SK-N-SH treated with all-trans-retinoic acid at 6 μM for 48 hours (cell line): ENCODE data around the gene MT1G.
"Not testable (repeated sequence)": the region's sequence is repeated elsewhere in the genome, so short reads cannot be mapped to it uniquely, and the experiment has no call there.

ENCODE experiments used
- ATAC-seq: fragments of 200-7000 bp; cut with Tn5 transposase; 3 replicates; pipeline ENCODE4 v1.9.1; 2020; ENCODE audit warnings: mild to moderate bottlenecking, moderate library complexity
- ARNTL ChIP-seq: fragments of 450-650 bp; formaldehyde crosslinking; IDR thresholded peaks from 2 replicates; pipeline ENCODE4 v1.5.0; 2020; ENCODE audit warnings: low read depth, mild to moderate bottlenecking, moderate library complexity, borderline replicate concordance
- BACH2 ChIP-seq: fragments of 250-450 bp; sonication (Bioruptor Pico); IDR thresholded peaks from 2 replicates; pipeline ENCODE4 v1.9.0; 2021; ENCODE audit warnings: mild to moderate bottlenecking, borderline replicate concordance
- CSDC2 ChIP-seq: fragments of 250-450 bp; sonication (Bioruptor Pico); IDR thresholded peaks from 2 replicates; pipeline ENCODE4 v1.5.0; 2020; ENCODE audit warnings: mild to moderate bottlenecking, moderate library complexity
- ESRRG ChIP-seq: fragments of 250-450 bp; sonication (Bioruptor Pico); IDR thresholded peaks from 2 replicates; pipeline ENCODE4 v1.6.1; 2021; ENCODE audit warnings: mild to moderate bottlenecking
- GLIS3 ChIP-seq: fragments of 250-450 bp; sonication (Bioruptor Pico); IDR thresholded peaks from 2 replicates; pipeline ENCODE4 v1.5.0; 2020; ENCODE audit warnings: mild to moderate bottlenecking, moderate library complexity
- PPARA ChIP-seq: fragments of 250-450 bp; sonication (Bioruptor Pico); IDR thresholded peaks from 2 replicates; pipeline ENCODE4 v1.5.0; 2020; ENCODE audit warnings: mild to moderate bottlenecking, borderline replicate concordance
- RARB ChIP-seq: fragments of 250-450 bp; sonication (Bioruptor Pico); IDR thresholded peaks from 2 replicates; pipeline ENCODE4 v1.8.0; 2021; ENCODE audit warnings: mild to moderate bottlenecking, moderate library complexity
- TCF4 ChIP-seq: fragments of 250-450 bp; sonication (Bioruptor Pico); IDR thresholded peaks from 2 replicates; pipeline ENCODE4 v1.8.0; 2021; ENCODE audit warnings: mild to moderate bottlenecking, moderate library complexity, borderline replicate concordance
- TOX ChIP-seq: fragments of 250-450 bp; sonication (Bioruptor Pico); IDR thresholded peaks from 2 replicates; pipeline ENCODE4 v1.8.0; 2021; ENCODE audit warnings: mild to moderate bottlenecking, moderate library complexity, borderline replicate concordance
- ZC3H10 ChIP-seq: fragments of 250-450 bp; sonication (Bioruptor Pico); IDR thresholded peaks from 2 replicates; pipeline ENCODE4 v1.5.1; 2021; ENCODE audit warnings: mild to moderate bottlenecking, moderate library complexity
- ZFP3 ChIP-seq: fragments of 250-450 bp; sonication (Bioruptor Pico); IDR thresholded peaks from 2 replicates; pipeline ENCODE4 v1.5.0; 2020; ENCODE audit warnings: mild to moderate bottlenecking, moderate library complexity
- ZNF565 ChIP-seq: fragments of 450-650 bp; formaldehyde crosslinking; conservative IDR thresholded peaks from 2 replicates; pipeline ENCODE4 v1.5.0; 2020; ENCODE audit warnings: low read depth, mild to moderate bottlenecking, moderate library complexity
- ZNF70 ChIP-seq: fragments of 450-650 bp; formaldehyde crosslinking; IDR thresholded peaks from 2 replicates; pipeline ENCODE4 v1.5.0; 2020; ENCODE audit warnings: mild to moderate bottlenecking, moderate library complexity
- ZNF8 ChIP-seq: fragments of 450-650 bp; formaldehyde crosslinking; IDR thresholded peaks from 2 replicates; pipeline ENCODE4 v1.5.0; 2020; ENCODE audit warnings: mild to moderate bottlenecking, moderate library complexity
- TF ChIP-seq, protein P1 (sequence below): fragments of 250-450 bp; sonication (Bioruptor Pico); IDR thresholded peaks from 2 replicates; pipeline ENCODE4 v1.5.1; 2020; ENCODE audit warnings: low read depth, mild to moderate bottlenecking, moderate library complexity
- TF ChIP-seq, protein P2 (sequence below): fragments of 250-450 bp; sonication (Bioruptor Pico); IDR thresholded peaks from 2 replicates; pipeline ENCODE4 v1.8.0; 2021; ENCODE audit warnings: low read depth, mild to moderate bottlenecking, moderate library complexity, borderline replicate concordance

The MT1G gene

DNA sequence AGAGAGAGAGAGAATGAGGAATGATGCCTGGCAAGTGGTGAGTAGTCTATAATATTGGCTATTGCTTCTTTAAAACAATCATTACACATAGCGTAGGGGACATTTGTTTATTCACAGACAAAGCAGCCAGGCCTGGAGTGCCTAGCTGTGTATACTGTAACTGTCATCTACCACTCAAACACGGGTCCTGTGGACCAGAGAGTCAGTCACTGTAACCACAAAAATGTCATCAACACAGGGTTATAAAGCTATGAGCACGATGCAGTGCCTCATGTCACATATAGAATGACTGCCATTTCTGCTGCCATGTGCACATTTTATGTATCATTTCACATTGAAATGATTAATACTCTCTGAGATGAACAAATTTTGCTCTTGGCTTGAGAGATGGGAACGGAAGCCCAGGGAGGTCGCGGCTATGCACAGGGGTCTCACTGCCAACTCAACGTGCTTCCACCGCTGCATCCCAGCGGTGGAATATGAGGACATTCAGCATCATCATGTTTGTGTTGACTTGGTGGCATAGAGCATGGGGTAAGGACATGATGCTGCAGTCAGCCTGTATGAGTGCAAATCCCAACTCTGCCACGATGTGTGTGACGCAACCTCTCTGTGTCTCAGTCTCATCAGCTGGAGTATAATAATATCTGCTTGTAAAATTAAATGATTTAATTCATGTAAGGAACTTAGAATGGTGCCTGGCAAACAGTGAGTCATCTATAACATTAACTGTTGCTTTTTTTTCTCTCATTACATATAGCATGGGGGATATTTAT lies 5.1 kb upstream of the MT1G start:
- TF ChIP-seq ARNTL (CRISPR knock-in tag) = no peak
- no peak for TF ChIP-seq CSDC2 (CRISPR knock-in tag)
- no peak for TF ChIP-seq ZNF8 (CRISPR knock-in tag)
- TF ChIP-seq ZNF565 (CRISPR knock-in tag) = no peak
- TF ChIP-seq GLIS3 (CRISPR knock-in tag) = no peak
- no peak for TF ChIP-seq TCF4
- TF ChIP-seq ESRRG = no peak
- no peak for TF ChIP-seq ZFP3 (CRISPR knock-in tag)
- no peak for TF ChIP-seq BACH2
- TF ChIP-seq, protein P1, sequence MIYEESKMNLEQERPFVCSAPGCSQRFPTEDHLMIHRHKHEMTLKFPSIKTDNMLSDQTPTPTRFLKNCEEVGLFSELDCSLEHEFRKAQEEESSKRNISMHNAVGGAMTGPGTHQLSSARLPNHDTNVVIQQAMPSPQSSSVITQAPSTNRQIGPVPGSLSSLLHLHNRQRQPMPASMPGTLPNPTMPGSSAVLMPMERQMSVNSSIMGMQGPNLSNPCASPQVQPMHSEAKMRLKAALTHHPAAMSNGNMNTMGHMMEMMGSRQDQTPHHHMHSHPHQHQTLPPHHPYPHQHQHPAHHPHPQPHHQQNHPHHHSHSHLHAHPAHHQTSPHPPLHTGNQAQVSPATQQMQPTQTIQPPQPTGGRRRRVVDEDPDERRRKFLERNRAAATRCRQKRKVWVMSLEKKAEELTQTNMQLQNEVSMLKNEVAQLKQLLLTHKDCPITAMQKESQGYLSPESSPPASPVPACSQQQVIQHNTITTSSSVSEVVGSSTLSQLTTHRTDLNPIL (CRISPR knock-in tag) = no peak
- TF ChIP-seq, protein P2, sequence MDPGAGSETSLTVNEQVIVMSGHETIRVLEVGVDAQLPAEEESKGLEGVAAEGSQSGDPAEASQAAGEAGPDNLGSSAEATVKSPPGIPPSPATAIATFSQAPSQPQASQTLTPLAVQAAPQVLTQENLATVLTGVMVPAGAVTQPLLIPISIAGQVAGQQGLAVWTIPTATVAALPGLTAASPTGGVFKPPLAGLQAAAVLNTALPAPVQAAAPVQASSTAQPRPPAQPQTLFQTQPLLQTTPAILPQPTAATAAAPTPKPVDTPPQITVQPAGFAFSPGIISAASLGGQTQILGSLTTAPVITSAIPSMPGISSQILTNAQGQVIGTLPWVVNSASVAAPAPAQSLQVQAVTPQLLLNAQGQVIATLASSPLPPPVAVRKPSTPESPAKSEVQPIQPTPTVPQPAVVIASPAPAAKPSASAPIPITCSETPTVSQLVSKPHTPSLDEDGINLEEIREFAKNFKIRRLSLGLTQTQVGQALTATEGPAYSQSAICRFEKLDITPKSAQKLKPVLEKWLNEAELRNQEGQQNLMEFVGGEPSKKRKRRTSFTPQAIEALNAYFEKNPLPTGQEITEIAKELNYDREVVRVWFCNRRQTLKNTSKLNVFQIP (CRISPR knock-in tag) = no peak
- no peak for TF ChIP-seq ZC3H10 (CRISPR knock-in tag)
- TF ChIP-seq RARB = no peak
- TF ChIP-seq PPARA (CRISPR knock-in tag) = no peak
- no peak for TF ChIP-seq ZNF70
- no peak for ATAC-seq

DNA sequence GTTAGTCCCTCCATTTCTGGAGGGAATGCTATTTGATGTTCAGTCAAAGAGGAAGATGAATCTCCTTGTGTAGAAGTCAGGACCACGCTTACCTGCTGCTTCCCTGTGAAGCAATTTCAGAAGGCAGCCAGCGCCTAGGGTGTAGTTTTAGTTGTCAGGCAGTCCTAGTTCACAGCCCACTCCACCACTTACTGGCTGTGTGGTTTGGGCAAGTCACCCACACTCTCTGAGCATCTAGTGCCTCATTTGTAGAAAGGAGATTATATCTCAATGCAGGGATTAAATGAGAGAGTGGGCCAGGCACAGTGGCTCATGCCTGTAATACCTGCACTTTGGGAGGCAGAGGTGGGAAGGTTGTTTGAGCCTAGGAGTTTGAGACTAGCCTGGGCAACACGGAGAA lies 4.3 kb upstream of the MT1G start:
- ATAC-seq = not testable (repeated sequence)

DNA sequence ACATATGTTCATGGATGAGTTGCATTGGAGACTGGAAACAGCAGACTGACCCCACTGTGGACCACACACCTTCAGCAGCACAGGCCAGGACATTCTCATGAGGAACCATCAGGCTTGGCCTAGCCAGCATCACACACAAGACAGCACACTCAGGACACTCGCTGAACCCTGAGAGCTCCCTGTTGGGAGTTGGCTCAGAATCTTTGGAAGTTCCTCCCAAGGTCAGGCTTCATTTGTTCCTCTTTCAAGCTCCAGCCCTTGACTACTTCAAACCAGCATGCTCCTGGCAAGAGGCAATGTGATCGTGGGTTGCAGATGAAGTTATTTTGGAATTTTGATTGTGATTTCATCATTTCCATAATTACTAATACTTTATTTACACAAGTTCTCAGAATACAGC lies 3.8 kb upstream of the MT1G start:
- ATAC-seq = not testable (repeated sequence)

DNA sequence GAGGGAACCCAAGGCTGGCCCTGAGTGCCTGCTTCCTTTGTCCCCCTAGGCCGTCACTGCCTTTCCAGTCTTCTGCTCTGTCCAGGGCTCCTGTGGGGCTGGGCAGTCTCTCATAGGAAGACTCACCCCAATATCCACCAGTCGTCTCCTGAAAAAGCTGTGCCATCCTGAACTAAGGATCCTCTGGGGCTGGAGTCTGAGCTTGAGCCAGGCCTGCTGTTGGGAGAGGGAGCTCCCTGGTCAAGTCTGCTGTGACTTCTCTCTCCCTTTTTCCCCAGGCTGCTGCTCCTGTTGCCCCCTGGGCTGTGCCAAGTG lies 2.7 kb upstream of the MT1G start:
- TF ChIP-seq CSDC2 (CRISPR knock-in tag) = no peak
- TF ChIP-seq, all 23 proteins: peak for 0
- no peak for ATAC-seq

DNA sequence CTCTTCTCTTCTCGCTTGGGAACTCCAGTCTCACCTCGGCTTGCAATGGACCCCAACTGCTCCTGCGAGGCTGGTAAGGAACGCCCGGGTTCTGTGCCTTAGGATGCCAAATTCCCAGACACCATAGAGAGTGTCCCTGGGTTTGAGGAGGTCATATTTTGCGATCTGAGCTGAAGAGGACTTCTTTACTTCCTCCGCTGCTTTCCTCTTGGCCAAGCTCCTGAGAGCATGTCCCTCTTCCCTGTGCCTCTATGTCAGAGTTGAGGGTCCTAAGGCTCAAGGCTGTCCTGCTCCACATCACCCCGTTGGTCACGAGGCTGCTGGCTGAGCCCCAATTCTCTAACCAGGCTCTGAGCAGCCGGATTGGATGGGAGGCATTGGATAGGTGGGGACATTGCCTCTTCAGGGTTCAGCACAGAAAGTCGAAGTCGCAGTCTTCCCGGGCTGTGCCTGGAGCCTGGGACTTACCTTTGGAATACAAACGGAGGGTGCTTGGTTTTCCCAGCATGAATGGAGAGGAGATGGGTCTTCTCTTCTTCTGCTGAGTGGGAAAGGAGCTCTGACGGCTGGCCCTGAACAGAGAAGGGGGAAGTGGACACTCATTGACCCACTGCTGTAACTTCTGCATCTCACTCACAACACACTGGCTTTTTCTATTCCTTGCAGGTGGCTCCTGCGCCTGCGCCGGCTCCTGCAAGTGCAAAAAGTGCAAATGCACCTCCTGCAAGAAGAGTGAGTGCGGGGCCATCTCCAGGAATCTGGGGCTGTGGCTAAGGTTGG lies 2.2 kb upstream of the MT1G start:
- TF ChIP-seq PPARA (CRISPR knock-in tag) (no peak), GLIS3 (CRISPR knock-in tag) (no peak)
- ATAC-seq = no peak

DNA sequence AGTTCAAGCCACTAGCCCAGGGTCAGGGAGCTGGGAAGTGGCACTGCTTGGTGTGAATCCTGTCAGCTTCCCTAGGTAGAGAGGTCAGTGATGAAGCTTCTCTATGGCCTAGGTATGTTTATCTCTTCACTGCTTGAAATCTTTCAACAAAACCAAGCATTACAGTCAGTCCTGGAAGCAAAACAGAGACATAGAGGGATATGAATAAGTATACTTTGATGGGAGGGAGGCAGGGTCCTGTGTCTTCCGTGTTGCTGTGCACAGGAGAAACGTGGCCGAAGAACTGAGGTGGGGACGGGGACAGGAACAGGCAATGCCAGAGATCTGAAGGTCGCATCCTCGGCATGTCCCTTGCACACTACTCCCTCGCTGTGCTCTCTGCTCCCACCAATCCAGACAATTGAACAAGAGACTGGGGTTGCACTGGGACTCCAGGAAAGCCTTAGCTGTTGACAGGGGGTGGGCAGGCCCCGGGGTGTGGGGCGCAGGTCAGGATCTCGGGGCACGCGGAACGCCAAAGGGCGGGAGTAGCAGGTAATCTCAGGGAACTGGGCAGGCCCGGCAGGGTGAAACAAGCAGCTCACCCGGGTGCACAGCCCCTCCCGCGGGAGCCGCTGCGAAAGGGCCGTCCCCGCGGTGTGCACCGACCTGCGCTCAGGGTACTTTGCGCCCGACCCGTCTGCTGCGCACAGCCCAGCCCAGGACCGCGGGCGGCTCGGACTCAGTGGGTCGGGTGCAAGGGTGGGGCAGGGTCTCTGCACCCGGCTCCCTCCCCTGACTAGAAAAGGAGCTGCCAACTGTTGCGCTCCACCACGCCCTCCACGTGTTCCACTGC lies 1.4 kb upstream of the MT1G start, which contains the start of gene MT1H:
MT1H (plus strand) TSS at position 810 of the 835 bp plus-strand sequence. CDS start 71 bp downstream, outside the sequence.
- no peak for ATAC-seq
- no peak for TF ChIP-seq TOX (CRISPR knock-in tag)

DNA sequence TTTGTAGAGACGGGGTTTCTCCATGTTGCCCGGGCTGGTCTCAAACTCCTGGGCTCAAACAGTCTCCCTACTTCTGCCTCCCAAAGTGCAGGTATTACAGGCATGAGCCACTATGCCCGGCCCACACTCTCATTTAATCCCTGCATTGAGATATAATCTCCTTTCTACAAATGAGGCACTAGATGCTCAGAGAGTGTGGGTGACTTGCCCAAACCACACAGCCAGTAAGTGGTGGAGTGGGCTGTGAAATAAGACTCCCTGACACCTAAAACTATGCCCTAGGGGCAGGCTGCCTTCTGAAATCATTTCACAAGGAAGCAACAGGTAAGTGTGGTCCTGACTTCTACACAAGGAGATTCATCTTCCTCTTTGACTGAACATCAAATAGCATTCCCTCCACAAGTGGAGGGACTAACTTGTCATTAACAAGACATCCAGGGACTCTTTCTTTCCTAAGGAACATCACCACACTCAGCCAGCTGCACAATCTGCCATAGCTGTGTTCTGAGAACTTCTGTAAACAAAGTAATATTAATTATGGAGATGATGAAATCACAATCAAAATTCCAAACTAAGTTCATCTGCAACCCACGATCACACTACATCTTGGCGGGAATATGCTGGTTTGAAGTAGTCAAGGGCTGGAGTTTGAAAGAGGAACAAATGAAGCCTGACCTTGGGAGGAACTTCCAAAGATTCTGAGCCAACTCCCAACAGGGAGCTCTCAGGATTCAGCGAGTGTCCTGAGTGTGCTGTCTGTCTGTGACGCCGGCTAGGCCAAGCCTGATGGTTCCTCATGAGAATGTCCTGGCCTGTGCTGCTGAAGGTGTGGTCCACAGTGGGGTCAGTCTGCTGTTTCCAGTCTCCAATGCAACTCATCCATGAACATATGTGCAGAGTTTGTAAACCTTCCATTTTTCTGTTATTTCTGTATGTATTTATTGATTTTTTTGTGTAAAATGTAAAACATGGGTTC lies 2.3 kb downstream of the MT1G start:
- ATAC-seq = not testable (repeated sequence)
